Ectodermal cell (in vitro differentiated cells): ENCODE data around the gene FOXF2.

ENCODE experiments used
- H3K27ac ChIP-seq: 2 replicates; pipeline ENCODE4 v1.7.0; 2013; ENCODE audit warnings: mild to moderate bottlenecking, low read depth, low read length; ENCODE audit not compliant: insufficient read depth, poor library complexity, severe bottlenecking
- H3K27me3 ChIP-seq: 2 replicates; pipeline ENCODE4 v1.7.0; 2013; ENCODE audit warnings: mild to moderate bottlenecking, low read length; ENCODE audit not compliant: insufficient read depth, control insufficient read depth, poor library complexity, severe bottlenecking
- H3K36me3 ChIP-seq: one replicate; pipeline ENCODE4 v1.7.0; 2013; ENCODE audit warnings: low read length; ENCODE audit not compliant: control insufficient read depth, insufficient read depth
- H3K4me1 ChIP-seq: one replicate; pipeline ENCODE4 v1.7.0; 2013; ENCODE audit warnings: low read length; ENCODE audit not compliant: control insufficient read depth, insufficient read depth
- H3K4me3 ChIP-seq: 2 replicates; pipeline ENCODE4 v1.7.0; 2013; ENCODE audit warnings: low read depth, low read length, control low read depth; ENCODE audit not compliant: insufficient read depth
- H3K9me3 ChIP-seq: 2 replicates; pipeline ENCODE4 v1.7.0; 2013; ENCODE audit warnings: mild to moderate bottlenecking, low read length, moderate library complexity; ENCODE audit not compliant: control insufficient read depth
- WGBS, 2 experiments: methylation state at CpG; one replicate each; pipeline ENCODE4 v1.1.7; 2013; ENCODE audit warnings: missing lambda C conversion rate in 2 of 2; 5-methylcytosine and 5-hydroxymethylcytosine counted together

Gene FOXF2

GRCh38 chr6:1377526-1377925 lies 11.8 kb upstream of the FOXF2 start:
- H3K4me1 ChIP-seq: peaks cover 19% of the 10 kb centered on the region
- H3K9me3 ChIP-seq: no peaks in the 10 kb centered on the region
- H3K4me3 ChIP-seq: no peak overlapping the region
- no peak overlapping the region for H3K27ac ChIP-seq
- 32 to 39% methylated on average over 11 of the region's 11 CpGs for WGBS, 2 experiments
- peaks cover 97% of the 10 kb centered on the region for H3K27me3 ChIP-seq
- no peaks in the 10 kb centered on the region for H3K36me3 ChIP-seq

DNA sequence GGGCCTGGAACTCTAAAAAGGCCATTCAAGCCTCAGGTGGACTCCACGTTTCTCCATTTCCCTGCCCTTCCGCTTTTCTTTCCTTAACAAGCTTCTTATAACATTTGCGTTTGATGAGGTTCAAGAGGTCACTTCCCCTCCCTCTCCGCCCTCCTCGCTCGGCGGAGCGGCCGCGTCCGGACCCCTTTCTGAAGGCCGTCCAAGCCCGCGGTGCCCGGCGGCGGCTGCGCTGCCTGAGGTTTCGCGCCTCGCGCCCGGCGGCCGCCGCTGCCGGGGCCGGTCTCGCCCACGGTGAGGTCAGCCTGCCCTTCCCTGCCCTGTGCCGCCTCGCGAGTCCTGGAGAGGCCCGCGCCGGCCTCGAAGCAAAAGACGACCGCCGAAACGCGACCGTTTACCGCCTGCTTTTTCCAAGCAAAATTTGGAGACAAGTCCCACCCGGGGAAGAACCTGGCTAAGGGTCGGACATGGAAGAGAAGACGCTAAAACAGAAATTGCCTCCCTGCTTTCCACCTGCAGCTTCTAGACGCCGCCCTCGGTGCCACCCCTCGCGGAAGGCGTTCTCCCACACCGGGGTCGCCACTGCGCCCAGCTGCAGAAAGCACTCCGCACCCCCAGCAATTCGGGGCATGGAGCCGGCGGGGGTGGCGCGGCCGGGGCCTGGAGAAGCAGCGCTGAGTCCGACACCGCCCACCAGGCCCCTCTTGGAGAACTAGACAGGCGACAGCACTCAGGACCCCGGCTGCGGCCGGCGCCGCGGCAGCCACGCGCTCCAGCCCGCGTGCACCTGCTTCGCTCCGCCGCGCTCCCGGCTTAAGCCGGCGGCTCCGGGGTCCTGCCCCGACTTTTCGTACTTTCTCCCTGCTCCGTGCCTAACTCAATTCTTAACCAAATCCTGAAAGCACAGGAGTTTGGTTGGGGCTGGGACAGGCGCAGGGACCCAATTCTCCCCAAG lies 11.0 kb upstream of the FOXF2 start:
- H3K4me3 ChIP-seq: peak overlapping the region; percentile 22
- 0 to 1% methylated on average over 89 of the region's 89 CpGs for WGBS, 2 experiments
- no peak overlapping the region for H3K27ac ChIP-seq

GRCh38 chr6:1379017-1379787 lies 10.2 kb upstream of the FOXF2 start:
- Histone ChIP-seq H3K27ac (no peak overlapping the region), H3K4me1 (peaks cover 27% of the 10 kb centered on the region), H3K9me3 (no peaks in the 10 kb centered on the region), H3K36me3 (no peaks in the 10 kb centered on the region), H3K4me3 (no peak overlapping the region), H3K27me3 (peaks cover 98% of the 10 kb centered on the region)
- WGBS, 2 experiments: 2 to 3% methylated on average over 60 of the region's 60 CpGs

More for the DNA sequence above, 11.0 kb upstream of the FOXF2 start:
- H3K9me3 ChIP-seq: no peaks in the 10 kb centered on the region
- H3K36me3 ChIP-seq: no peaks in the 10 kb centered on the region
- peaks cover 20% of the 10 kb centered on the region for H3K4me1 ChIP-seq
- peaks cover 98% of the 10 kb centered on the region for H3K27me3 ChIP-seq

DNA sequence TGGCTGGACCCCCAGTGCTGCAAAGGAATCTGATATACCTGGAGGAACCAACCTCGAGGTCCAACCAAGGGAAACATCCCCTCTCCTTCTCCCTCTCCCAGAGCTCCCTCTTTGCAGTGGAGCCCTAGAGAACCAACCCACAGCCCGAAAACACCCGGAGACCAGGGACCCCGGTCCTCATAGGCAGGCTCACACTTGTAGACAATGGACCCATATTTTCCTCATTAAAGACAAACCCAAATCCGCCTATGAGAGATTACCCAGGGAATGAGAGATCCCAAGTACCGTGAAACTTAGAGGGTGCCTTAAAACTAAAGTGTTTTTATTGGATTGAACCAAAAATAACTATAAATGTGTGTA lies 9.6 kb upstream of the FOXF2 start:
- Histone ChIP-seq H3K4me3 (no peak overlapping the region), H3K4me1 (peaks cover 27% of the 10 kb centered on the region), H3K27ac (no peak overlapping the region), H3K36me3 (no peaks in the 10 kb centered on the region), H3K27me3 (peaks cover 98% of the 10 kb centered on the region), H3K9me3 (no peaks in the 10 kb centered on the region)
- 3 to 12% methylated on average over 5 to 6 of the region's 6 CpGs for WGBS, 2 experiments

DNA sequence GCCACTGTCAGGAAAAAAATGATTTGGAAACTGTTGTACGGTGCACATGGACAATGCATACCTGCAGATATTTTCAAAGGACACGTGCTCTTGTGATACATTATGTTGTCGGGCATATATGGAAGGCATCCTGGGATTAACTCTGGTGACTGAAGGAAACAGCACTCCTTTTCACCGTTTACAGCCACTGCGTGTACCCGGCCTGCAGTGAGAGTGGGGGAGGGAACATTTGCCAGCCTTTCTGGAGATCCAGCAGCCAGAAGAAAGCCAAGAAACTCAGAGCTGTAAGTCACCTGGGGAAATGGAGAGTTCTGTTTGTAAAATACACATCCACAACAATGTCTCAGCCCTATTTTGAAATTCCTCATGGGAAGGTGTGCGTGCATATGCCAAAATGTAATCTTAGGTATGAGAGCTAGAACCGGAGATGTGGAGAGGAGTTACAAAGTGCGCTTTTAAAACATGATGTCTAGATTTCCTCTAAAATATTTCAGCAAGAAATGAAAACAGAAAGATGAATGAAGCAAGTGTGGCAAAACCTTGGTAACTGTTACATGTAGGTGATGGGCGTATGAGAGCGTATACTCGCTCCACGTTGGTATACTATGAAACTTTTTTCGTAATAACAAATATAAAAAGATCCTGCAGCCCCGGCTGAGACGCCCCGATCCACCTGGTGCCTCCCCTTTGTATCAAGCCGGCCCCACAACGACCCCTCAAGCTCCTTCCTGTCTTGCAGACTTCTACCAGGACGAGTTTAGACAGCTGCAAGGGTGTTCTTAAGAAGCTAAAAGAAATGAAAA lies 8.6 kb upstream of the FOXF2 start:
- Histone ChIP-seq H3K27ac (no peak overlapping the region), H3K4me3 (no peak overlapping the region)
- 8% methylated on average over 19 to 20 of the region's 20 CpGs for WGBS, 2 experiments

DNA sequence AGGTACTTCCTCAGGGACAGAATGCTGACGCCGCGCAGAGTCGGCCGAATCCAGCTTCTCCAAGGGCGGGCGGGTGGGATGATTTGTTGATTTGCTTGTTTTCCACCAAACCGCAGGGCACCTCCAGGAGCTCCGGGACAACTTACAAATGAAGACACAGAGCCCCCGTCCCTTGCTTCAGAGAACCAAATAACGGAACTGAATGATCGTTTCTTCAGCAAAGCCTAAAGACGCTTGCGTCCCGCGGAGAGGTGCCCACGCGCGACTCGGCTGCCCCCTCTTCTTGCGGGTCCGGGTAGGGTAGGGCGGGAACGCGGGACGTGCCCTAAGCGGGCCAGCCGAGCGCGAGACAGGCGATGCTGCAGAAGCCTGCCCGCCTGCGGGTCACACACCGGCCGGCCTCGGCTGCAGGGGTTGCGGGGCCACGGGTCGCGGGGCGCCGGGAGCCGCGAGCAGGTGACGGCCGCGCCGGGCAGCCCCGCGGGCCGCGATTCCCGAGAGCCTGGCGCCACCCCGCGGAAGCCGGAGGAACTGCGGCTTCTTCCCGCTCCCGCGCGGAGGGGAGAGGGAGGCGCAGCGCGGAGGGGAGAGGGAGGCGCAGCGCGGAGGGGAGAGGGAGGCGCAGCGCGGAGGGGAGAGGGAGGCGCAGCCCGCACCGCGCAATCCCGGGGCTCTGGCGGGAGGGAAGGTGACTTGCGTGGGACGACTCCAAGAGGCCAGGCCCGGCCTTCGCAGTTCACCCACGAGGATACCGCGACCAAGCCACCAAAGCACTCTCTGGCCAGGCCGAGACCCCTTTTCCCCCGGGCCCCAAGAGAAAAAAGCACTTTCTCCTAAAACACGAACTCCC lies 7.7 kb upstream of the FOXF2 start:
- Histone ChIP-seq H3K27ac (no peak overlapping the region), H3K9me3 (no peaks in the 10 kb centered on the region), H3K27me3 (peaks cover 100% of the 10 kb centered on the region), H3K36me3 (no peaks in the 10 kb centered on the region), H3K4me1 (peaks cover 27% of the 10 kb centered on the region), H3K4me3 (no peak overlapping the region)
- WGBS, 2 experiments: 1% methylated on average over 87 of the region's 87 CpGs

More for the DNA sequence above, 8.6 kb upstream of the FOXF2 start:
- H3K36me3 ChIP-seq: no peaks in the 10 kb centered on the region
- H3K9me3 ChIP-seq: no peaks in the 10 kb centered on the region
- peaks cover 27% of the 10 kb centered on the region for H3K4me1 ChIP-seq
- peaks cover 100% of the 10 kb centered on the region for H3K27me3 ChIP-seq

DNA sequence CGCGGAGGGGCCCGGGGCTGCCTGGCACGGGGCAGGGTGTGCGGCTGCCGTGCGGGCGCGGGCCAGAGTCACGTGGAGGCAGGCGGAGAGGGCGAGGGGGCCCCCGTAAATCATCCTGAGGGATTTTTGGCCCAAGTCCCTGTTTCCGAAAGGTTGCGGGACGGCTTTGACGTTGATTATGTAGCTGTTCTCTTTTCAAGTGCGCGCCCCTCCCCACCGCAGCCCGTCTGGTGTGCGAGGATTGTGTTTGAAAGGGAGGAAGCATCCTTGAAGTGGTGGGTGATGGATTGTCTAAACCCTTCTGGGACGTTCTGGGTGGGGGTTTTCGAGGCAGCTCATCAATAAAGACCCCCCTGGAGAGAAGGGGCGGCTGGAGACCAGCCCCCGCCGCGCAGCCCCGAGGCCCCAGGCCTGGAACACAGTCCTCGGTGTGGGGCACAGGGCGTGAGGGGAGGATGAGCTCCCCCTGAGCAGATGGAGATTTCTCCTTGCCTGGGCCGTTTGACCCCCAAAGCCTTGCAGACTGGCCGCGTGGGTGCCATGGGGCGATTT lies 7.0 kb upstream of the FOXF2 start:
- no peak overlapping the region for H3K4me3 ChIP-seq
- peaks cover 27% of the 10 kb centered on the region for H3K4me1 ChIP-seq
- H3K27ac ChIP-seq: no peak overlapping the region
- H3K27me3 ChIP-seq: peaks cover 100% of the 10 kb centered on the region
- H3K36me3 ChIP-seq: no peaks in the 10 kb centered on the region
- no peaks in the 10 kb centered on the region for H3K9me3 ChIP-seq
- 1 to 2% methylated on average over 35 of the region's 35 CpGs for WGBS, 2 experiments

- Histone ChIP-seq H3K4me3 (no peak overlapping the region), H3K36me3 (no peaks in the 10 kb centered on the region), H3K27me3 (peaks cover 100% of the 10 kb centered on the region), H3K27ac (no peak overlapping the region), H3K4me1 (peaks cover 28% of the 10 kb centered on the region), H3K9me3 (no peaks in the 10 kb centered on the region)
- WGBS, 2 experiments: 1% methylated on average over 57 of the region's 57 CpGs
Measured at GRCh38 chr6:1382883-1383728, 6.3 kb upstream of the FOXF2 start.
